WTC11 (cell line): ENCODE results near the gene PHB1. TPM values are rescaled to one million over a fixed set of nuclear protein-coding genes. Genes with fewer than 3 reads are reported as not detected.

Experiments used
- ATAC-seq: fragments of 200-7000 bp; cut with Tn5 transposase; 2 replicates; pipeline ENCODE4 v1.10.0; 2021; ENCODE audit warnings: mild to moderate bottlenecking, moderate library complexity
- CTCF ChIA-PET: fragments of 300-600 bp; sonication (Branson Sonifier 250); formaldehyde crosslinking; loops from one replicate; lab custom pipeline; 2021; ENCODE audit warnings: antibody characterized with exemption; lab: Charles Lee
- POLR2A ChIA-PET: fragments of 350-600 bp; sonication (Branson Sonifier 250); formaldehyde crosslinking; loops from one replicate; lab custom pipeline; 2021; ENCODE audit warnings: antibody characterized with exemption; lab: Charles Lee
- DNase-seq: peaks from one replicate; pipeline ENCODE4 v3.0.0; 2021; ENCODE audit warnings: low spot score
- H3K27ac Mint-ChIP-seq: 2 replicates; pipeline ENCODE4 v1.8.0; 2021; ENCODE audit warnings: mixed read lengths
- H3K27me3 Mint-ChIP-seq: 2 replicates; pipeline ENCODE4 v1.8.0; 2021; ENCODE audit warnings: low read depth, mild to moderate bottlenecking, moderate library complexity, mixed read lengths
- H3K36me3 Mint-ChIP-seq: 2 replicates; pipeline ENCODE4 v1.8.0; 2021; ENCODE audit warnings: mixed read lengths
- H3K4me1 Mint-ChIP-seq: 2 replicates; pipeline ENCODE4 v1.8.0; 2022; ENCODE audit warnings: mixed read lengths
- H3K4me3 Mint-ChIP-seq: 2 replicates; pipeline ENCODE4 v1.8.0; 2021; ENCODE audit warnings: mild to moderate bottlenecking, moderate library complexity, mixed read lengths
- H3K9me3 Mint-ChIP-seq: 2 replicates; pipeline ENCODE4 v1.8.0; 2021; ENCODE audit warnings: mixed read lengths
- ATF3 ChIP-seq: sonication (generic); formaldehyde crosslinking; conservative IDR thresholded peaks from 2 replicates; pipeline ENCODE4 v1.8.1; 2022; ENCODE audit warnings: mild to moderate bottlenecking, missing genetic modification reagents
- ATF6 ChIP-seq: sonication (generic); formaldehyde crosslinking; IDR thresholded peaks from 2 replicates; pipeline ENCODE4 v1.8.1; 2023; ENCODE audit warnings: mild to moderate bottlenecking, missing genetic modification reagents
- GABPB1 ChIP-seq: sonication (generic); formaldehyde crosslinking; IDR thresholded peaks from 2 replicates; pipeline ENCODE4 v1.8.1; 2023; ENCODE audit warnings: mild to moderate bottlenecking, missing genetic modification reagents
- JAZF1 ChIP-seq: fragments of 250-450 bp; sonication (Bioruptor Pico); IDR thresholded peaks from 2 replicates; pipeline ENCODE4 v1.9.0; 2021; ENCODE audit warnings: moderate library complexity, mild to moderate bottlenecking, inconsistent platforms
- NFE2L1 ChIP-seq: sonication (generic); formaldehyde crosslinking; IDR thresholded peaks from 2 replicates; pipeline ENCODE4 v1.8.1; 2023; ENCODE audit warnings: missing genetic modification reagents
- PRDM15 ChIP-seq: sonication (generic); formaldehyde crosslinking; IDR thresholded peaks from 2 replicates; pipeline ENCODE4 v1.8.0; 2022; ENCODE audit warnings: missing genetic modification reagents
- USF1 ChIP-seq: sonication (generic); formaldehyde crosslinking; IDR thresholded peaks from 2 replicates; pipeline ENCODE4 v1.8.0; 2022; ENCODE audit warnings: mild to moderate bottlenecking, missing genetic modification reagents
- USF2 ChIP-seq: sonication (generic); formaldehyde crosslinking; IDR thresholded peaks from 2 replicates; pipeline ENCODE4 v1.8.1; 2023; ENCODE audit warnings: mild to moderate bottlenecking, missing genetic modification reagents, moderate library complexity
- ZNF232 ChIP-seq: sonication (generic); formaldehyde crosslinking; IDR thresholded peaks from 2 replicates; pipeline ENCODE4 v1.8.0; 2022; ENCODE audit warnings: mild to moderate bottlenecking, missing genetic modification reagents
- ZNF263 ChIP-seq: sonication (generic); formaldehyde crosslinking; IDR thresholded peaks from 2 replicates; pipeline ENCODE4 v1.8.1; 2022; ENCODE audit warnings: low read depth, mild to moderate bottlenecking, moderate library complexity, missing genetic modification reagents
- ZNF423 ChIP-seq: fragments of 250-450 bp; sonication (Bioruptor Pico); IDR thresholded peaks from 2 replicates; pipeline ENCODE4 v2.1.2; 2022; ENCODE audit warnings: mild to moderate bottlenecking, moderate library complexity
- ZNF512 ChIP-seq: sonication (generic); formaldehyde crosslinking; IDR thresholded peaks from 2 replicates; pipeline ENCODE4 v1.8.1; 2022; ENCODE audit warnings: missing genetic modification reagents, borderline replicate concordance
- ZNF532 ChIP-seq: fragments of 250-450 bp; sonication (Bioruptor Pico); IDR thresholded peaks from 2 replicates; pipeline ENCODE4 v1.9.0; 2021; ENCODE audit warnings: mild to moderate bottlenecking, borderline replicate concordance
- total RNA-seq: library from RNA; stranded (reverse); gene quantifications from 3 replicates; pipeline ENCODE4 v1.2.3, GENCODE V29; 2021

The PHB1 gene
- total RNA-seq, 1 experiment from 2014 or later: 375 TPM

- H3K27ac Mint-ChIP-seq: no peak overlapping the region
- H3K4me3 Mint-ChIP-seq: no peak overlapping the region
- TF ChIP-seq ZNF232 (CRISPR knock-in tag): no peak
- TF ChIP-seq JAZF1 (CRISPR knock-in tag): no peak
- no peak for TF ChIP-seq NFE2L1 (CRISPR knock-in tag)
- peak; percentile 51; the same call in 1 of the 2 replicates for TF ChIP-seq PRDM15
- TF ChIP-seq ZNF263: peak; percentile 96
- TF ChIP-seq, all 79 proteins: peak for 2
- POLR2A ChIA-PET: interaction anchor here (0.6 kb wide), 1 partner anchor 132 kb away, joined by 4 read pairs; no protein-coding TSS in a partner anchor
- no peaks in the 10 kb centered on the region for H3K36me3 Mint-ChIP-seq
- DNase-seq (no peak), ATAC-seq (no peak)
- no peaks in the 10 kb centered on the region; the same call in 1 of the 2 replicates for H3K27me3 Mint-ChIP-seq
- peaks cover 39% of the 10 kb centered on the region for H3K4me1 Mint-ChIP-seq
- CTCF ChIA-PET: interaction anchor here (0.8 to 3.2 kb wide), 5 partner anchors 20 to 102 kb away, joined by 3 to 11 read pairs (median 9); no protein-coding TSS in a partner anchor
- H3K9me3 Mint-ChIP-seq: no peaks in the 10 kb centered on the region
Observed at GRCh38 chr17:49455272-49455861, 40.7 kb upstream of the PHB1 start.

- ChIA-PET POLR2A (no interaction called here), CTCF (interaction anchor here (0.8 to 3.2 kb wide), 4 partner anchors 15 to 102 kb away, joined by 3 to 9 read pairs (median 5); no protein-coding TSS in a partner anchor)
- no peak overlapping the region for H3K27ac Mint-ChIP-seq
- TF ChIP-seq USF2 (CRISPR knock-in tag): no peak
- TF ChIP-seq GABPB1 (CRISPR knock-in tag): peak; percentile 28; the same call in 1 of the 2 replicates
- no peak overlapping the region for H3K4me3 Mint-ChIP-seq
- no peaks in the 10 kb centered on the region; the same call in 1 of the 2 replicates for H3K27me3 Mint-ChIP-seq
- peaks cover 29% of the 10 kb centered on the region for H3K4me1 Mint-ChIP-seq
- DNase-seq (no peak), ATAC-seq (no peak)
- no peaks in the 10 kb centered on the region for H3K9me3 Mint-ChIP-seq
- no peaks in the 10 kb centered on the region for H3K36me3 Mint-ChIP-seq
Observed at GRCh38 chr17:49454050-49454449, 39.4 kb upstream of the PHB1 start.

GRCh38 chr17:49452661-49453060 lies 38.0 kb upstream of the PHB1 start:
- CTCF ChIA-PET: interaction anchor here (1.4 to 3.2 kb wide), 3 partner anchors 14 to 104 kb away, joined by 5 to 9 read pairs (median 5); no protein-coding TSS in a partner anchor
- TF ChIP-seq ATF3 (CRISPR knock-in tag): no peak
- no peak for TF ChIP-seq ZNF423 (CRISPR knock-in tag)
- no peak for TF ChIP-seq NFE2L1 (CRISPR knock-in tag)
- no peak for TF ChIP-seq ATF6 (CRISPR knock-in tag)
- TF ChIP-seq USF1 (CRISPR knock-in tag): no peak
- TF ChIP-seq JAZF1 (CRISPR knock-in tag): no peak
- no peak for TF ChIP-seq ZNF512
- TF ChIP-seq ZNF532 (CRISPR knock-in tag): no peak
- TF ChIP-seq, all 79 proteins: peak for 0
- Mint-ChIP-seq H3K9me3 (no peaks in the 10 kb centered on the region), H3K36me3 (no peaks in the 10 kb centered on the region), H3K27me3 (no peaks in the 10 kb centered on the region; the same call in none of the 2 replicates), H3K27ac (no peak overlapping the region), H3K4me1 (peaks cover 27% of the 10 kb centered on the region), H3K4me3 (no peak overlapping the region)
- ATAC-seq: no peak
- POLR2A ChIA-PET: no interaction called here
- DNase-seq: no peak
